ENCODE data around the gene COL17A1.
A peak's percentile ranks its signal among the peaks of the same experiment; 100 is the strongest.

COL17A1 gene

GRCh38 chr10:104045151-104046089, 40.3 kb downstream of the COL17A1 start:
- H4K8ac ChIP-seq (ENCODE audit: low read depth, low read length): no peak overlapping the region
- no peak overlapping the region for H3K27ac ChIP-seq (replicated peaks; ENCODE audit: low read length)
- H3K4me2 ChIP-seq (ENCODE audit: insufficient read depth, low read length, poor library complexity, severe bottlenecking): no peak overlapping the region
- WGBS, 2 donors (ENCODE audit: extremely low coverage in 2 of 2, insufficient read length in 2 of 2, insufficient replicate concordance in 1 of 2): no CpG with 5 or more reads among the region's 9 CpGs
- no peak overlapping the region for H4K91ac ChIP-seq (ENCODE audit: low read depth, low read length, poor library complexity)
- peak; percentile 66 for DNase-seq (ENCODE audit: low spot score)
- no peak overlapping the region for H2BK120ac ChIP-seq (ENCODE audit: low read depth, low read length)
- H3K79me1 ChIP-seq (ENCODE audit: low read depth, low read length): no peaks in the 10 kb centered on the region
- no peak overlapping the region for H2BK12ac ChIP-seq (ENCODE audit: low read length)
- no peak overlapping the region for H2BK5ac ChIP-seq (ENCODE audit: low read length)
- no peak overlapping the region for H3K4me3 ChIP-seq (ENCODE audit: low read length in 2 of 2)
- no peak overlapping the region for H3K9ac ChIP-seq (ENCODE audit: low read depth, low read length, poor library complexity)
- H3K36me3 ChIP-seq (replicated peaks in 1 of 2; ENCODE audit: control insufficient read depth in 2 of 2, insufficient read depth in 2 of 2, low read length in 2 of 2): no peaks in the 10 kb centered on the region
- no peaks in the 10 kb centered on the region for H3K4me1 ChIP-seq (ENCODE audit: control insufficient read depth in 2 of 2, insufficient read depth in 1 of 2, low read depth in 1 of 2, low read length in 2 of 2)
- H3K9me3 ChIP-seq (replicated peaks in 1 of 2; ENCODE audit: control insufficient read depth in 2 of 2, insufficient read depth in 1 of 2, low read depth in 1 of 2, low read length in 2 of 2): no peaks in the 10 kb centered on the region
- no peak overlapping the region for H3K23ac ChIP-seq (ENCODE audit: low read depth, low read length, poor library complexity)
- no peak overlapping the region for H3K4ac ChIP-seq (ENCODE audit: low read length)
- H2BK15ac ChIP-seq (ENCODE audit: low read length): no peak overlapping the region
- H3K14ac ChIP-seq (ENCODE audit: low read length): no peak overlapping the region
- peak overlapping the region; percentile 14 for H2AK5ac ChIP-seq (ENCODE audit: low read depth, low read length)
- peak overlapping the region; percentile 49 for H3K18ac ChIP-seq (ENCODE audit: low read length)
- H2AFZ ChIP-seq (ENCODE audit: low read length): peak overlapping the region; percentile 80
- peaks cover 0 to 18% (median 0%) of the 10 kb centered on the region in 3 experiments for H3K27me3 ChIP-seq (ENCODE audit: control insufficient read depth in 3 of 3, insufficient read depth in 3 of 3, low read depth in 1 of 3, low read length in 3 of 3)

GRCh38 chr10:104043854-104044253, 41.8 kb downstream of the COL17A1 start:
- H3K23ac ChIP-seq (ENCODE audit: low read depth, low read length, poor library complexity): no peak overlapping the region
- H3K27ac ChIP-seq (replicated peaks; ENCODE audit: low read length): no peak overlapping the region
- H3K9ac ChIP-seq (ENCODE audit: low read depth, low read length, poor library complexity): no peak overlapping the region
- H3K14ac ChIP-seq (ENCODE audit: low read length): no peak overlapping the region
- no peaks in the 10 kb centered on the region for H3K36me3 ChIP-seq (replicated peaks in 1 of 2; ENCODE audit: control insufficient read depth in 2 of 2, insufficient read depth in 2 of 2, low read length in 2 of 2)
- H3K9me3 ChIP-seq (replicated peaks in 1 of 2; ENCODE audit: control insufficient read depth in 2 of 2, insufficient read depth in 1 of 2, low read depth in 1 of 2, low read length in 2 of 2): no peaks in the 10 kb centered on the region
- H2BK15ac ChIP-seq (ENCODE audit: low read length): no peak overlapping the region
- no peak overlapping the region for H2AK5ac ChIP-seq (ENCODE audit: low read depth, low read length)
- no peak overlapping the region for H2BK12ac ChIP-seq (ENCODE audit: low read length)
- no peak overlapping the region for H4K91ac ChIP-seq (ENCODE audit: low read depth, low read length, poor library complexity)
- H3K4ac ChIP-seq (ENCODE audit: low read length): no peak overlapping the region
- no peak overlapping the region for H2BK120ac ChIP-seq (ENCODE audit: low read depth, low read length)
- H4K8ac ChIP-seq (ENCODE audit: low read depth, low read length): no peak overlapping the region
- DNase-seq (ENCODE audit: low spot score): no peak
- no peak overlapping the region for H2AFZ ChIP-seq (ENCODE audit: low read length)
- peaks cover 0 to 18% (median 0%) of the 10 kb centered on the region in 3 experiments for H3K27me3 ChIP-seq (ENCODE audit: control insufficient read depth in 3 of 3, insufficient read depth in 3 of 3, low read depth in 1 of 3, low read length in 3 of 3)
- no peak overlapping the region for H3K18ac ChIP-seq (ENCODE audit: low read length)
- H3K4me2 ChIP-seq (ENCODE audit: insufficient read depth, low read length, poor library complexity, severe bottlenecking): no peak overlapping the region
- H3K79me1 ChIP-seq (ENCODE audit: low read depth, low read length): no peaks in the 10 kb centered on the region
- no peak overlapping the region for H2BK5ac ChIP-seq (ENCODE audit: low read length)
- no CpG with 5 or more reads among the region's 4 CpGs for WGBS, 2 donors (ENCODE audit: extremely low coverage in 2 of 2, insufficient read length in 2 of 2, insufficient replicate concordance in 1 of 2)
- no peak overlapping the region for H3K4me3 ChIP-seq (ENCODE audit: low read length in 2 of 2)
- no peaks in the 10 kb centered on the region for H3K4me1 ChIP-seq (ENCODE audit: control insufficient read depth in 2 of 2, insufficient read depth in 1 of 2, low read depth in 1 of 2, low read length in 2 of 2)

- H3K4me3 ChIP-seq (ENCODE audit: low read length in 2 of 2): no peak overlapping the region
These were observed 42.4 kb downstream of the COL17A1 start for GRCh38 chr10:104043185-104043830.

GRCh38 chr10:104041891-104042535, 43.7 kb downstream of the COL17A1 start:
- no peak overlapping the region for H3K18ac ChIP-seq (ENCODE audit: low read length)
- no peak overlapping the region for H2BK12ac ChIP-seq (ENCODE audit: low read length)
- H3K36me3 ChIP-seq (replicated peaks in 1 of 2; ENCODE audit: control insufficient read depth in 2 of 2, insufficient read depth in 2 of 2, low read length in 2 of 2): no peaks in the 10 kb centered on the region
- WGBS, 2 donors (ENCODE audit: extremely low coverage in 2 of 2, insufficient read length in 2 of 2, insufficient replicate concordance in 1 of 2): no CpG with 5 or more reads among the region's 14 CpGs
- H2AK5ac ChIP-seq (ENCODE audit: low read depth, low read length): no peak overlapping the region
- no peak overlapping the region for H4K8ac ChIP-seq (ENCODE audit: low read depth, low read length)
- H3K79me1 ChIP-seq (ENCODE audit: low read depth, low read length): no peaks in the 10 kb centered on the region
- H3K27me3 ChIP-seq (ENCODE audit: control insufficient read depth in 3 of 3, insufficient read depth in 3 of 3, low read depth in 1 of 3, low read length in 3 of 3): peaks cover 0 to 9% (median 0%) of the 10 kb centered on the region in 3 experiments
- H3K4ac ChIP-seq (ENCODE audit: low read length): no peak overlapping the region
- no peak overlapping the region for H3K23ac ChIP-seq (ENCODE audit: low read depth, low read length, poor library complexity)
- H2BK15ac ChIP-seq (ENCODE audit: low read length): no peak overlapping the region
- H3K4me3 ChIP-seq (ENCODE audit: low read length in 2 of 2): no peak overlapping the region
- H4K91ac ChIP-seq (ENCODE audit: low read depth, low read length, poor library complexity): no peak overlapping the region
- H3K4me2 ChIP-seq (ENCODE audit: insufficient read depth, low read length, poor library complexity, severe bottlenecking): no peak overlapping the region
- no peak overlapping the region for H2BK5ac ChIP-seq (ENCODE audit: low read length)
- no peak overlapping the region for H3K9ac ChIP-seq (ENCODE audit: low read depth, low read length, poor library complexity)
- H3K9me3 ChIP-seq (replicated peaks in 1 of 2; ENCODE audit: control insufficient read depth in 2 of 2, insufficient read depth in 1 of 2, low read depth in 1 of 2, low read length in 2 of 2): no peaks in the 10 kb centered on the region
- no peak for DNase-seq (ENCODE audit: low spot score)
- H3K14ac ChIP-seq (ENCODE audit: low read length): no peak overlapping the region
- H3K27ac ChIP-seq (replicated peaks; ENCODE audit: low read length): no peak overlapping the region
- no peaks in the 10 kb centered on the region for H3K4me1 ChIP-seq (ENCODE audit: control insufficient read depth in 2 of 2, insufficient read depth in 1 of 2, low read depth in 1 of 2, low read length in 2 of 2)
- H2BK120ac ChIP-seq (ENCODE audit: low read depth, low read length): no peak overlapping the region
- H2AFZ ChIP-seq (ENCODE audit: low read length): no peak overlapping the region

More at GRCh38 chr10:104043185-104043830, 42.4 kb downstream of the COL17A1 start:
- Histone ChIP-seq H4K8ac (ENCODE audit: low read depth, low read length) (no peak overlapping the region), H4K91ac (ENCODE audit: low read depth, low read length, poor library complexity) (no peak overlapping the region), H3K4me1 (ENCODE audit: control insufficient read depth in 2 of 2, insufficient read depth in 1 of 2, low read depth in 1 of 2, low read length in 2 of 2) (no peaks in the 10 kb centered on the region), H2BK120ac (ENCODE audit: low read depth, low read length) (no peak overlapping the region), H3K9ac (ENCODE audit: low read depth, low read length, poor library complexity) (no peak overlapping the region), H3K14ac (ENCODE audit: low read length) (no peak overlapping the region), H3K27me3 (ENCODE audit: control insufficient read depth in 3 of 3, insufficient read depth in 3 of 3, low read depth in 1 of 3, low read length in 3 of 3) (peaks cover 0 to 14% (median 0%) of the 10 kb centered on the region in 3 experiments), H3K79me1 (ENCODE audit: low read depth, low read length) (no peaks in the 10 kb centered on the region), H3K9me3 (replicated peaks in 1 of 2; ENCODE audit: control insufficient read depth in 2 of 2, insufficient read depth in 1 of 2, low read depth in 1 of 2, low read length in 2 of 2) (no peaks in the 10 kb centered on the region), H2BK15ac (ENCODE audit: low read length) (no peak overlapping the region), H3K27ac (replicated peaks; ENCODE audit: low read length) (no peak overlapping the region), H2AFZ (ENCODE audit: low read length) (no peak overlapping the region), H2BK5ac (ENCODE audit: low read length) (no peak overlapping the region), H2BK12ac (ENCODE audit: low read length) (no peak overlapping the region), H3K4ac (ENCODE audit: low read length) (no peak overlapping the region), H2AK5ac (ENCODE audit: low read depth, low read length) (no peak overlapping the region), H3K23ac (ENCODE audit: low read depth, low read length, poor library complexity) (no peak overlapping the region), H3K4me2 (ENCODE audit: insufficient read depth, low read length, poor library complexity, severe bottlenecking) (no peak overlapping the region), H3K18ac (ENCODE audit: low read length) (no peak overlapping the region), H3K36me3 (replicated peaks in 1 of 2; ENCODE audit: control insufficient read depth in 2 of 2, insufficient read depth in 2 of 2, low read length in 2 of 2) (no peaks in the 10 kb centered on the region)
- DNase-seq (ENCODE audit: low spot score): no peak
- no CpG with 5 or more reads among the region's 8 CpGs for WGBS, 2 donors (ENCODE audit: extremely low coverage in 2 of 2, insufficient read length in 2 of 2, insufficient replicate concordance in 1 of 2)

All from neuronal stem cell (in vitro differentiated cells).